H1 (cell line): Measurements from ENCODE around the gene KMT2A. TPM values are rescaled to one million over a fixed set of nuclear protein-coding genes. Genes with fewer than 3 reads are reported as not detected.

Experiments used
- ASH2L ChIP-seq: fragments of 200-600, 300-600 bp; sonication (generic); IDR thresholded peaks from one replicate; pipeline ENCODE4 v1.7.1; 2017; ENCODE audit warnings: low read length
- CTBP2 ChIP-seq: IDR thresholded peaks from 2 replicates; pipeline ENCODE4 v1.7.0; 2011; ENCODE audit warnings: borderline replicate concordance, mild to moderate bottlenecking, moderate library complexity, mixed read lengths, low read length; ENCODE audit not compliant: insufficient read depth, insufficient read length
- JUN ChIP-seq: IDR thresholded peaks from 2 replicates; pipeline ENCODE4 v1.6.1; 2011; ENCODE audit warnings: low read depth, mild to moderate bottlenecking, improper control_type of control experiment, low read length
- NRF1 ChIP-seq: IDR thresholded peaks from 2 replicates; pipeline ENCODE4 v1.6.1; 2011; ENCODE audit warnings: mild to moderate bottlenecking, low read depth, low read length, improper control_type of control experiment
- RBBP5 ChIP-seq: IDR thresholded peaks from 2 replicates; pipeline ENCODE4 v1.7.1; 2012; ENCODE audit warnings: low read depth, mild to moderate bottlenecking, inconsistent platforms, low read length, moderate library complexity, borderline replicate concordance
- SP4 ChIP-seq: IDR thresholded peaks from 2 replicates; pipeline ENCODE4 v1.6.1; 2012; ENCODE audit warnings: low read length, inconsistent platforms
- polyA plus RNA-seq, 7 experiments: library from polyadenylated mRNA; depleted of rRNA in 3 of 7; stranded (reverse) in 5 of 7; unstranded in 2 of 7; fragments of >200 nt in 5 of 7; fragments of 200-250 nt in 2 of 7; gene quantifications; 1 replicate in 5 of 7; 2 replicates in 1 of 7; 4 replicates in 1 of 7; pipeline versions ENCODE4 v1.2.1 to v1.2.3, GENCODE V29; 2011 to 2013; ENCODE audit warnings: missing spikeins in 2 of 7, mixed read lengths in 2 of 7
- total RNA-seq: library from RNA; stranded (reverse); fragmentation: NEBNext Ultra II Directional; extraction: Animal tissue kit (Norgen Biotek cat#: 25700); gene quantifications from 2 replicates; pipeline ENCODE4 v1.2.1, GENCODE V29; 2021
- TF ChIP-seq, protein P1 (sequence below): IDR thresholded peaks from 2 replicates; pipeline ENCODE4 v1.6.1; 2012; ENCODE audit warnings: inconsistent platforms

KMT2A gene
- total and polyA plus RNA-seq, 2 of the 8 experiments (the other 6 are each of a cell fraction or from before 2014, with no cell fraction given): 35.9 to 62.1 TPM

DNA sequence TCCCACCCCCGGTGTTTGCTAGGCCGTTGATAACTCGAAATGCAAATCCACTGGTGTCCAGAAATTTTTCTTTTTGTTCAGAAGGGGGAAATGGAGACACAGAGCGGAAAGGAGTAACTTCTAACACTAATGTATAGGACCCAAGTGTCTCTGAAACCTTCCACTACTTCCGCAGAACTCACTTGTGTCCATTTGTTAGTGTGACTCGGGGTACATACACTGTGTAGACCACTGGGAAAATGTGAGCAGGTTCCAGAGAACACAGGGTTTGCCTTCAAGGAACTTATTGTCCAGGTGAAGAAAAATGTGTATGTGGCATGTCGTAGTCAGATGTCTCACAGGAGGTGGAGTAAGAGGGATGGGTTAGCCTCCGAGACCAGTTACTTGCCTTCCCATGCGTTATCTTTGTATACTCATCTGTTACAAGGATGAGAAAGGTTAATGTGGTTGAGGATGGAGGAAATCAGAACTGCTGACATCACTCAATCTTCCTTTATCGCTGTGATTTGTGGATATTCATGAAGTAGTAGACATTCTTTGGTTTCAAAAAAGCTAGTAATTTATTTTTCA is 136.8 kb downstream of the KMT2A start (continued):
- TF ChIP-seq ASH2L (no peak), CTBP2 (no peak), NRF1 (no peak), JUN (no peak), RBBP5 (no peak), SP4 (no peak)
- TF ChIP-seq, protein P1, sequence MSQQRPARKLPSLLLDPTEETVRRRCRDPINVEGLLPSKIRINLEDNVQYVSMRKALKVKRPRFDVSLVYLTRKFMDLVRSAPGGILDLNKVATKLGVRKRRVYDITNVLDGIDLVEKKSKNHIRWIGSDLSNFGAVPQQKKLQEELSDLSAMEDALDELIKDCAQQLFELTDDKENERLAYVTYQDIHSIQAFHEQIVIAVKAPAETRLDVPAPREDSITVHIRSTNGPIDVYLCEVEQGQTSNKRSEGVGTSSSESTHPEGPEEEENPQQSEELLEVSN: no peak
